ENCODE measurements around the gene SPOPL.
"Not testable (repeated sequence)": the region's sequence is repeated elsewhere in the genome, so short reads cannot be mapped to it uniquely, and the experiment has no call there.

SPOPL gene

GRCh38 chr2:138501425-138502254, at the start of gene SPOPL:
TSS of gene SPOPL (plus strand) at chr2:138501770. CDS start at chr2:138550217, 48,447 bp downstream.
- peak; percentile 85 for DNase-seq

- DNase-seq = no peak
Measured at GRCh38 chr2:138452324-138452723, 49.2 kb upstream of the SPOPL start.

GRCh38 chr2:138453815-138454214, 47.8 kb upstream of the SPOPL start:
- DNase-seq = no peak

- no peak for DNase-seq
Measured at GRCh38 chr2:138454761-138455160, 46.8 kb upstream of the SPOPL start.

GRCh38 chr2:138455275-138455674, 46.3 kb upstream of the SPOPL start:
- no peak for DNase-seq

- DNase-seq = no peak
Measured at GRCh38 chr2:138455691-138456090, 45.9 kb upstream of the SPOPL start.

- not testable (repeated sequence) for DNase-seq
Measured at GRCh38 chr2:138462689-138463088, 38.9 kb upstream of the SPOPL start.

GRCh38 chr2:138468617-138469016, 33.0 kb upstream of the SPOPL start:
- no peak for DNase-seq

- DNase-seq = no peak
Measured at GRCh38 chr2:138469411-138469810, 32.2 kb upstream of the SPOPL start.

- DNase-seq = no peak
Measured at GRCh38 chr2:138470941-138471340, 30.6 kb upstream of the SPOPL start.

- no peak for DNase-seq
Measured at GRCh38 chr2:138474100-138474825, 27.3 kb upstream of the SPOPL start.

- no peak for DNase-seq
Measured at GRCh38 chr2:138475277-138475776, 26.2 kb upstream of the SPOPL start.

GRCh38 chr2:138476186-138476585, 25.4 kb upstream of the SPOPL start:
- DNase-seq = no peak

- no peak for DNase-seq
Measured at GRCh38 chr2:138476940-138477339, 24.6 kb upstream of the SPOPL start.

- not testable (repeated sequence) for DNase-seq
Measured at GRCh38 chr2:138482796-138483195, 18.8 kb upstream of the SPOPL start.

- DNase-seq = no peak
Measured at GRCh38 chr2:138485019-138485418, 16.6 kb upstream of the SPOPL start.

GRCh38 chr2:138486363-138487198, 15.0 kb upstream of the SPOPL start:
- DNase-seq = no peak

- DNase-seq = no peak
Measured at GRCh38 chr2:138490673-138491494, 10.7 kb upstream of the SPOPL start.

- DNase-seq = no peak
Measured at GRCh38 chr2:138491495-138491862, 10.1 kb upstream of the SPOPL start.

GRCh38 chr2:138492160-138492559, 9.4 kb upstream of the SPOPL start:
- DNase-seq = no peak

GRCh38 chr2:138493334-138493733, 8.2 kb upstream of the SPOPL start:
- DNase-seq = no peak

- no peak for DNase-seq
Measured at GRCh38 chr2:138494265-138494966, 7.2 kb upstream of the SPOPL start.

Measured in activated CD4-positive, CD25-positive, alpha-beta regulatory T cell treated with anti-CD3 and anti-CD28 coated beads, Interleukin-2, amount 50 U/mL, for 72 hours (primary cell).